ENCODE results near the gene SNRPN. TPM values are rescaled to one million over a fixed set of nuclear protein-coding genes. Genes with fewer than 3 reads are reported as not detected.
"Not testable (repeated sequence)": the region's sequence is repeated elsewhere in the genome, so short reads cannot be mapped to it uniquely, and the experiment has no call there.

SNRPN gene
- total and polyA plus RNA-seq, 9 donors = 109 to 223 (median 152) TPM

GRCh38 chr15:24924153-24924552 lies 30.6 kb upstream of the SNRPN start:
- 79 to 84% (median 80%) methylated on average over 3 of the region's 3 CpGs for WGBS, 3 donors
- Histone ChIP-seq H3K27ac (no peak overlapping the region), H3K27me3 (no peaks in the 10 kb centered on the region), H3K9me3 (no peaks in the 10 kb centered on the region), H3K4me3 (no peak overlapping the region), H3K4me1 (ENCODE audit: insufficient read depth) (no peaks in the 10 kb centered on the region), H3K36me3 (no peaks in the 10 kb centered on the region)
- DNase-seq = no peak
- TF ChIP-seq EP300 (IDR thresholded peaks at IDR 0.05) (no peak), POLR2A (IDR thresholded peaks at IDR 0.05) (no peak), CTCF (IDR thresholded peaks at IDR 0.05) (no peak)
- intact Hi-C loops (cut with DNase I) = no loop called here

GRCh38 chr15:24924621-24925020 lies 30.2 kb upstream of the SNRPN start:
- WGBS, 3 donors = 61 to 75% (median 70%) methylated on average over 2 of the region's 2 CpGs
- no peak overlapping the region for H3K27ac ChIP-seq
- no peaks in the 10 kb centered on the region for H3K9me3 ChIP-seq
- H3K4me3 ChIP-seq = no peak overlapping the region
- H3K27me3 ChIP-seq = no peaks in the 10 kb centered on the region
- no peaks in the 10 kb centered on the region for H3K36me3 ChIP-seq
- H3K4me1 ChIP-seq (ENCODE audit: insufficient read depth) = no peaks in the 10 kb centered on the region
- intact Hi-C loops (cut with DNase I) = no loop called here
- no peak for DNase-seq
- TF ChIP-seq CTCF (IDR thresholded peaks at IDR 0.05) (no peak), POLR2A (IDR thresholded peaks at IDR 0.05) (no peak), EP300 (IDR thresholded peaks at IDR 0.05) (no peak)

- not testable (repeated sequence) for H3K36me3 ChIP-seq; H3K27ac ChIP-seq; H3K27me3 ChIP-seq; H3K4me1 ChIP-seq (ENCODE audit: insufficient read depth); H3K4me3 ChIP-seq; DNase-seq; H3K9me3 ChIP-seq
- WGBS, 3 donors = 81 to 85% (median 84%) methylated on average over 10 of the region's 10 CpGs
- intact Hi-C loops (cut with DNase I) = loop anchor here in 1 of 4 donors (10.0 kb wide), 1 partner anchor 47 kb away; no protein-coding TSS in a partner anchor
Observed at GRCh38 chr15:24931874-24932732, 22.7 kb upstream of the SNRPN start.

- no peak overlapping the region for H3K27ac ChIP-seq
Observed at GRCh38 chr15:24933716-24934115, 21.1 kb upstream of the SNRPN start.

GRCh38 chr15:24938224-24938623 lies 16.6 kb upstream of the SNRPN start:
- H3K27me3 ChIP-seq; H3K4me1 ChIP-seq (ENCODE audit: insufficient read depth); H3K27ac ChIP-seq; H3K9me3 ChIP-seq; H3K4me3 ChIP-seq; H3K36me3 ChIP-seq; DNase-seq: not testable (repeated sequence)
- intact Hi-C loops (cut with DNase I) = loop anchor here in 1 of 4 donors (10.0 kb wide), 1 partner anchor 53 kb away; no protein-coding TSS in a partner anchor
- 71 to 84% (median 83%) methylated on average over 3 of the region's 3 CpGs for WGBS, 3 donors

More at GRCh38 chr15:24933716-24934115, 21.1 kb upstream of the SNRPN start:
- Histone ChIP-seq H3K4me1 (ENCODE audit: insufficient read depth) (no peaks in the 10 kb centered on the region), H3K27me3 (no peaks in the 10 kb centered on the region), H3K36me3 (no peaks in the 10 kb centered on the region), H3K4me3 (no peak overlapping the region), H3K9me3 (no peaks in the 10 kb centered on the region)
- 86 to 88% (median 88%) methylated on average over 7 of the region's 7 CpGs for WGBS, 3 donors
- TF ChIP-seq POLR2A (IDR thresholded peaks at IDR 0.05) = no peak
- no peak for DNase-seq
- intact Hi-C loops (cut with DNase I) = loop anchor here in 1 of 4 donors (10.0 kb wide), 1 partner anchor 49 kb away; no protein-coding TSS in a partner anchor

- WGBS, 3 donors = 35 to 41% (median 40%) methylated on average over 2 of the region's 2 CpGs
- H3K4me1 ChIP-seq (ENCODE audit: insufficient read depth) = no peaks in the 10 kb centered on the region
- H3K27me3 ChIP-seq = no peaks in the 10 kb centered on the region
- no peak overlapping the region for H3K4me3 ChIP-seq
- no peaks in the 10 kb centered on the region for H3K9me3 ChIP-seq
- DNase-seq = no peak
- H3K36me3 ChIP-seq = no peaks in the 10 kb centered on the region
- no peak overlapping the region for H3K27ac ChIP-seq
- TF ChIP-seq CTCF (IDR thresholded peaks at IDR 0.05) = no peak
- no peak for TF ChIP-seq POLR2A (IDR thresholded peaks at IDR 0.05)
- no peak for TF ChIP-seq EP300 (IDR thresholded peaks at IDR 0.05)
- intact Hi-C loops (cut with DNase I) = no loop called here
Observed at GRCh38 chr15:24940236-24940635, 14.6 kb upstream of the SNRPN start.
